ENCODE results near the gene CATSPERZ. TPM values are rescaled to one million over a fixed set of nuclear protein-coding genes. Genes with fewer than 3 reads are reported as not detected.
A peak's percentile ranks its signal among the peaks of the same experiment; 100 is the strongest.

Gene CATSPERZ
- total and polyA plus RNA-seq, 2 of the 13 experiments (the other 11 are each of a cell fraction or from before 2014, with no cell fraction given): 0.22 to 0.48 TPM

DNA sequence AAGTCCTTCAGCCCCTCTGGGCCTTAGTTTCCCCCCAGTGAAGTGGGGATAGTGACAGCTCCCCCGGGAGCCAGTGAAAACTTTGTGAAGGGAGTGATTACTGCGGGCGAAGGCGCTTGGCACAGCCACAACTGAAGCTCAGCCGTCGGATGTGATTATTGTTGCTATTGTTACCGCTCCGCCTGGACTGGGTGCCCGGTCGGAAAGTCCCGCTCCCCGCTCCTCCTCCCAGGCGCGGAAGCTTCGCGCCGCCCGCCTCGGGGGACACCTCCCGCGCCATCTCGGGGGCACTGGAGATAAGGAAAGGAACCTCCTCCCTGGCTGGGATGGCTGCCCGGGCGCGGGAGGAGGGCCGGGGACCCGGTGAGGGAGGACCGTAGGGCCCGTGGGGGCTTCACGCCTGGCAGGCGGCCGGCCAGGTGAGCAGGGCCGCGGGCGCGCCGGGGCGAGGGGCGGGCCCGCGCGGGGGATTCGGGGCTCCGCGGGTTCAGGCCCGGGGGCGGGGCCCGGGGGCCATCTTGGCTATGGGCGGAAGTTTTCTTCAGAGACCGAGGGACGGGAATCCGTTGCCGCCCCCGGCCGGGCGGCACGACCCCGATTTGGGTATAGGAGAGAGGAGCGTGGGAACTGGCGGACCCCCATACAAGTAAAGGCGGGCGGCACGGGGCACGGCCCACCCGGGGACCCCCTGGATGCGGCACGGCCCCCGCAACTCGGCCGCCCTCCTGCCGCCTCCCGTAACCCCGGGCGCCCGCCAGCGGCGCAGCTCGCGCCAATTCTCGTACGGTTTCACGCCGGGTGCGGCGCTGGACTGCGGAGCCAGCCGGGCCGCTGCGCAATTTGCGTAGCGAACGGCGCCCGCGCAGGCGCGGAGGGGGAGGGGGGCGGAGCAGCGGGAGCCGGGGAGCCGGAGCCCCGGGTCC, 14.9 kb upstream of the CATSPERZ start, which contains the start of gene GPR137 (continued):
- TF ChIP-seq MIER2 (CRISPR knock-in tag; IDR thresholded peaks at IDR 0.05): no peak
- TF ChIP-seq, protein P1, sequence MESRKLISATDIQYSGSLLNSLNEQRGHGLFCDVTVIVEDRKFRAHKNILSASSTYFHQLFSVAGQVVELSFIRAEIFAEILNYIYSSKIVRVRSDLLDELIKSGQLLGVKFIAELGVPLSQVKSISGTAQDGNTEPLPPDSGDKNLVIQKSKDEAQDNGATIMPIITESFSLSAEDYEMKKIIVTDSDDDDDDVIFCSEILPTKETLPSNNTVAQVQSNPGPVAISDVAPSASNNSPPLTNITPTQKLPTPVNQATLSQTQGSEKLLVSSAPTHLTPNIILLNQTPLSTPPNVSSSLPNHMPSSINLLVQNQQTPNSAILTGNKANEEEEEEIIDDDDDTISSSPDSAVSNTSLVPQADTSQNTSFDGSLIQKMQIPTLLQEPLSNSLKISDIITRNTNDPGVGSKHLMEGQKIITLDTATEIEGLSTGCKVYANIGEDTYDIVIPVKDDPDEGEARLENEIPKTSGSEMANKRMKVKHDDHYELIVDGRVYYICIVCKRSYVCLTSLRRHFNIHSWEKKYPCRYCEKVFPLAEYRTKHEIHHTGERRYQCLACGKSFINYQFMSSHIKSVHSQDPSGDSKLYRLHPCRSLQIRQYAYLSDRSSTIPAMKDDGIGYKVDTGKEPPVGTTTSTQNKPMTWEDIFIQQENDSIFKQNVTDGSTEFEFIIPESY (CRISPR knock-in tag; IDR thresholded peaks at IDR 0.05): no peak
- peak; percentile 54; the same call in 1 of the 2 replicates for TF ChIP-seq ZNF772 (CRISPR knock-in tag; IDR thresholded peaks at IDR 0.05)
- no peak for TF ChIP-seq CENPX (CRISPR knock-in tag; IDR thresholded peaks at IDR 0.05)
- TF ChIP-seq ZBTB44 (CRISPR knock-in tag; IDR thresholded peaks at IDR 0.05): no peak
- no peak for TF ChIP-seq DZIP1 (CRISPR knock-in tag; IDR thresholded peaks at IDR 0.05)
- TF ChIP-seq ZNF776 (CRISPR knock-in tag; IDR thresholded peaks at IDR 0.05): no peak; the same call in 1 of the 2 replicates
- no peak for TF ChIP-seq MLXIP (CRISPR knock-in tag; IDR thresholded peaks at IDR 0.05; ENCODE audit: borderline replicate concordance)
- 0 out of 2 replicates have a peak, but pooled peaks have one; percentile 41 for TF ChIP-seq HES4 (CRISPR knock-in tag; IDR thresholded peaks at IDR 0.05; ENCODE audit: borderline replicate concordance)
- TF ChIP-seq NR2F6 (IDR thresholded peaks at IDR 0.05): no peak
- no peak for TF ChIP-seq NR2F6 (CRISPR knock-in tag; IDR thresholded peaks at IDR 0.05)
- TF ChIP-seq ZNF652 (CRISPR knock-in tag; IDR thresholded peaks at IDR 0.05; ENCODE audit: borderline replicate concordance, low read depth): no peak
- TF ChIP-seq MAZ (IDR thresholded peaks at IDR 0.05; ENCODE audit: borderline replicate concordance, low read depth, low read length): no peak; the same call in 1 of the 2 replicates
- no peak for TF ChIP-seq MAZ (CRISPR knock-in tag; IDR thresholded peaks at IDR 0.05; ENCODE audit: low read depth)
- TF ChIP-seq SCMH1 (CRISPR knock-in tag; IDR thresholded peaks at IDR 0.05; ENCODE audit: borderline replicate concordance): no peak
- no peak for TF ChIP-seq ZNF552 (CRISPR knock-in tag; IDR thresholded peaks at IDR 0.05; ENCODE audit: borderline replicate concordance)
- TF ChIP-seq, protein P2, sequence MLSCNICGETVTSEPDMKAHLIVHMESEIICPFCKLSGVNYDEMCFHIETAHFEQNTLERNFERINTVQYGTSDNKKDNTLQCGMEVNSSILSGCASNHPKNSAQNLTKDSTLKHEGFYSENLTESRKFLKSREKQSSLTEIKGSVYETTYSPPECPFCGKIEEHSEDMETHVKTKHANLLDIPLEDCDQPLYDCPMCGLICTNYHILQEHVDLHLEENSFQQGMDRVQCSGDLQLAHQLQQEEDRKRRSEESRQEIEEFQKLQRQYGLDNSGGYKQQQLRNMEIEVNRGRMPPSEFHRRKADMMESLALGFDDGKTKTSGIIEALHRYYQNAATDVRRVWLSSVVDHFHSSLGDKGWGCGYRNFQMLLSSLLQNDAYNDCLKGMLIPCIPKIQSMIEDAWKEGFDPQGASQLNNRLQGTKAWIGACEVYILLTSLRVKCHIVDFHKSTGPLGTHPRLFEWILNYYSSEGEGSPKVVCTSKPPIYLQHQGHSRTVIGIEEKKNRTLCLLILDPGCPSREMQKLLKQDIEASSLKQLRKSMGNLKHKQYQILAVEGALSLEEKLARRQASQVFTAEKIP (CRISPR knock-in tag; IDR thresholded peaks at IDR 0.05; ENCODE audit: borderline replicate concordance): no peak

Measured in HepG2 (cell line).